Effector CD4-positive, alpha-beta T cell (primary cell): ENCODE measurements around the gene ROBO4.

Source experiments
- DNase-seq: peaks from one replicate; pipeline ENCODE4 v3.0.0-alpha.2; 2020

ROBO4 gene

GRCh38 chr11:124839128-124839971 is 58.3 kb downstream of the ROBO4 start:
- DNase-seq, result no peak

GRCh38 chr11:124838805-124839127 is 58.9 kb downstream of the ROBO4 start:
- no peak for DNase-seq

- DNase-seq, result no peak
Measured at GRCh38 chr11:124837491-124837856, 60.2 kb downstream of the ROBO4 start.

- DNase-seq, result no peak
Measured at GRCh38 chr11:124835918-124836317, 61.7 kb downstream of the ROBO4 start.

- no peak for DNase-seq
Measured at GRCh38 chr11:124834526-124835180, 63.0 kb downstream of the ROBO4 start.
